Suprapubic skin (tissue), 4 donors: ENCODE data around the gene VASP.

Experiments used
- CTCF ChIP-seq, 2 donors: fragments of 200-600 bp in 1 of 2; fragments of 450-650 bp in 1 of 2; sonication (generic) in 1 of 2; IDR thresholded peaks; one replicate each; pipeline ENCODE4 v1.5.1; 2016 to 2019; ENCODE audit warnings: antibody characterized with exemption in 2 of 2, mild to moderate bottlenecking in 1 of 2, moderate library complexity in 1 of 2
- POLR2A ChIP-seq, 2 donors: fragments of 450-650 bp; IDR thresholded peaks; one replicate each; pipeline ENCODE4 v1.6.1; 2017; ENCODE audit warnings: antibody characterized with exemption in 2 of 2, mild to moderate bottlenecking in 2 of 2, moderate library complexity in 2 of 2
- POLR2AphosphoS5 ChIP-seq, 3 donors: sonication (generic); formaldehyde crosslinking; IDR thresholded peaks; one replicate each; pipeline ENCODE4 v1.6.1; 2017; ENCODE audit warnings: antibody characterized with exemption in 3 of 3

- TF ChIP-seq CTCF (IDR thresholded peaks at IDR 0.05): no peak
- TF ChIP-seq POLR2AphosphoS5 (IDR thresholded peaks at IDR 0.05): no peak
- TF ChIP-seq POLR2A (IDR thresholded peaks at IDR 0.05): no peak
Measured at GRCh38 chr19:45547211-45547770, 40.0 kb downstream of the VASP start.
